H1 (cell line): ENCODE results near the gene PCED1B. TPM values are rescaled to one million over a fixed set of nuclear protein-coding genes. Genes with fewer than 3 reads are reported as not detected.

Experiments
- CTCF ChIA-PET: fragments of 300-600 bp; sonication (Branson Sonifier 250); formaldehyde crosslinking; loops from one replicate; lab custom pipeline; 2021; ENCODE audit not compliant: partially characterized antibody; lab: Charles Lee
- POLR2A ChIA-PET: fragments of 300-600 bp; sonication (Branson Sonifier 250); formaldehyde crosslinking; loops from one replicate; lab custom pipeline; 2021; ENCODE audit warnings: inconsistent platforms; ENCODE audit not compliant: partially characterized antibody; lab: Charles Lee
- DNase-seq, 2 experiments: peaks; one replicate each; pipeline versions ENCODE4 v3.0.0 to v3.0.0-alpha.2; 2010 to 2022; ENCODE audit warnings: low spot score in 2 of 2, low read depth in 1 of 2, mixed read lengths in 1 of 2
- FAIRE-seq: peaks from 2 replicates; lab custom pipeline; 2011; peaks lifted over from hg19 to GRCh38; lab: Jason Lieb, UNC
- H2AFZ ChIP-seq: 2 replicates; pipeline ENCODE4 v1.8.1; 2012; ENCODE audit warnings: low read length, inconsistent platforms
- H2AK5ac ChIP-seq: 2 replicates; pipeline ENCODE4 v1.6.1; 2013; ENCODE audit warnings: low read depth, low read length
- H2BK120ac ChIP-seq: replicated peaks from 2 replicates; pipeline ENCODE3; 2013; ENCODE audit warnings: low read depth, low read length, inconsistent platforms
- H2BK12ac ChIP-seq: 2 replicates; pipeline ENCODE4 v1.6.1; 2013; ENCODE audit warnings: low read depth, low read length
- H2BK15ac ChIP-seq: 2 replicates; pipeline ENCODE4 v1.6.1; 2013; ENCODE audit warnings: low read length
- H2BK20ac ChIP-seq: 2 replicates; pipeline ENCODE4 v1.6.1; 2013; ENCODE audit warnings: low read length
- H2BK5ac ChIP-seq: 2 replicates; pipeline ENCODE4 v1.6.1; 2013; ENCODE audit warnings: low read depth, low read length
- H3K14ac ChIP-seq: 2 replicates; pipeline ENCODE4 v1.6.1; 2013; ENCODE audit warnings: inconsistent platforms; ENCODE audit not compliant: insufficient read length
- H3K18ac ChIP-seq: 2 replicates; pipeline ENCODE4 v1.6.1; 2013; ENCODE audit warnings: low read length; ENCODE audit errors: extremely low read depth
- H3K23ac ChIP-seq: 2 replicates; pipeline ENCODE4 v1.6.1; 2013; ENCODE audit warnings: inconsistent platforms; ENCODE audit not compliant: insufficient read length
- H3K23me2 ChIP-seq: 2 replicates; pipeline ENCODE4 v1.6.1; 2013; ENCODE audit warnings: low read depth, low read length
- H3K27ac ChIP-seq: 2 replicates; pipeline ENCODE4 v1.6.1; 2011; ENCODE audit warnings: low read depth, low read length, inconsistent platforms
- H3K27me3 ChIP-seq, 4 experiments: replicated peaks in 1 of 4; 1 replicate in 1 of 4; 2 replicates in 3 of 4; pipeline versions ENCODE4 v1.6.1 to v1.8.1; 2011 to 2013; ENCODE audit warnings: low read length in 3 of 4, mild to moderate bottlenecking in 3 of 4, inconsistent platforms in 2 of 4, mixed read lengths in 2 of 4, moderate library complexity in 1 of 4; ENCODE audit not compliant: control insufficient read depth in 3 of 4, insufficient read depth in 3 of 4; ENCODE audit errors: extremely low read depth in 1 of 4
- H3K36me3 ChIP-seq, 4 experiments: 2 replicates each; pipeline versions ENCODE4 v1.6.1 to v1.8.1; 2011 to 2013; ENCODE audit warnings: mild to moderate bottlenecking in 4 of 4, low read length in 3 of 4, moderate library complexity in 2 of 4, control low read depth in 1 of 4, inconsistent platforms in 1 of 4; ENCODE audit not compliant: insufficient read depth in 4 of 4, control insufficient read depth in 2 of 4
- H3K4ac ChIP-seq: replicated peaks from 2 replicates; pipeline ENCODE3; 2013; ENCODE audit warnings: low read length, low read depth, mixed read lengths, inconsistent platforms; ENCODE audit not compliant: insufficient read length
- H3K4me1 ChIP-seq, 4 experiments: replicated peaks in 1 of 4; 1 replicate in 1 of 4; 2 replicates in 3 of 4; pipeline versions ENCODE4 v1.6.1 to v1.8.1; 2011 to 2013; ENCODE audit warnings: low read length in 3 of 4, inconsistent platforms in 2 of 4, mixed read lengths in 1 of 4; ENCODE audit not compliant: insufficient read depth in 4 of 4, control insufficient read depth in 3 of 4
- H3K4me2 ChIP-seq, 2 experiments: 2 replicates each; pipeline versions ENCODE4 v1.6.1 to v1.8.1; 2011 to 2013; ENCODE audit warnings: low read depth in 2 of 2, low read length in 2 of 2, control low read depth in 1 of 2, inconsistent platforms in 1 of 2, mild to moderate bottlenecking in 1 of 2; ENCODE audit not compliant: insufficient read depth in 1 of 2
- H3K4me3 ChIP-seq, 4 experiments: fragments of 200-600, 300-600 bp in 1 of 4; sonication (generic), shearing (Covaris generic), sonication (Bioruptor Twin) in 1 of 4; 2 replicates each; pipeline versions ENCODE4 v1.5.1 to v1.8.1; 2011 to 2016; ENCODE audit warnings: low read length in 4 of 4, low read depth in 3 of 4, control low read depth in 2 of 4, inconsistent platforms in 2 of 4, mild to moderate bottlenecking in 2 of 4, mixed read lengths in 1 of 4, moderate library complexity in 1 of 4; ENCODE audit not compliant: insufficient read depth in 2 of 4; ENCODE audit errors: extremely low read depth in 1 of 4
- H3K56ac ChIP-seq: replicated peaks from 2 replicates; pipeline ENCODE3; 2013; ENCODE audit warnings: low read depth, mild to moderate bottlenecking, mixed read lengths, low read length, inconsistent platforms; ENCODE audit not compliant: insufficient read length
- H3K79me1 ChIP-seq: 2 replicates; pipeline ENCODE4 v1.6.1; 2013; ENCODE audit warnings: low read depth, low read length, control low read depth
- H3K79me2 ChIP-seq, 2 experiments: 2 replicates each; pipeline versions ENCODE4 v1.6.1 to v1.8.1; 2012 to 2013; ENCODE audit warnings: low read length in 2 of 2, mild to moderate bottlenecking in 2 of 2, inconsistent platforms in 1 of 2; ENCODE audit not compliant: insufficient read depth in 2 of 2, control insufficient read depth in 1 of 2
- H3K9ac ChIP-seq, 4 experiments: replicated peaks in 1 of 4; 1 replicate in 1 of 4; 2 replicates in 3 of 4; pipeline versions ENCODE4 v1.6.1 to v1.8.1; 2011 to 2013; ENCODE audit warnings: low read depth in 3 of 4, low read length in 3 of 4, control low read depth in 2 of 4, mild to moderate bottlenecking in 2 of 4, moderate library complexity in 2 of 4, inconsistent platforms in 1 of 4; ENCODE audit errors: extremely low read depth in 1 of 4
- H3K9me3 ChIP-seq, 2 experiments: 2 replicates each; pipeline versions ENCODE4 v1.6.1 to v1.8.1; 2012 to 2013; ENCODE audit warnings: mild to moderate bottlenecking in 2 of 2, moderate library complexity in 2 of 2, control low read depth in 1 of 2, inconsistent platforms in 1 of 2, low read depth in 1 of 2, low read length in 1 of 2, mixed read lengths in 1 of 2; ENCODE audit not compliant: insufficient read depth in 2 of 2
- H4K20me1 ChIP-seq, 2 experiments: replicated peaks in 1 of 2; 2 replicates each; pipeline versions ENCODE3 to v1.8.1; 2011 to 2013; ENCODE audit warnings: inconsistent platforms in 2 of 2, low read length in 2 of 2, mild to moderate bottlenecking in 1 of 2; ENCODE audit not compliant: insufficient read depth in 2 of 2, control insufficient read depth in 1 of 2
- H4K5ac ChIP-seq: 2 replicates; pipeline ENCODE4 v1.6.1; 2013; ENCODE audit warnings: low read length, low read depth, mixed read lengths, inconsistent platforms; ENCODE audit not compliant: insufficient read length
- H4K8ac ChIP-seq: 2 replicates; pipeline ENCODE4 v1.8.0; 2013; ENCODE audit warnings: mild to moderate bottlenecking, moderate library complexity, low read length, inconsistent platforms; ENCODE audit not compliant: insufficient read depth; ENCODE audit errors: extremely low read depth
- H4K91ac ChIP-seq: replicated peaks from 2 replicates; pipeline ENCODE3; 2013; ENCODE audit warnings: low read length, mixed read lengths, inconsistent platforms; ENCODE audit not compliant: insufficient read length
- CTCF ChIP-seq, 3 experiments: IDR thresholded peaks; 1 replicate in 2 of 3; 2 replicates in 1 of 3; pipeline versions ENCODE4 v1.5.1 to v1.6.1; 2011; ENCODE audit warnings: low read length in 3 of 3, mild to moderate bottlenecking in 3 of 3, inconsistent platforms in 2 of 3, low read depth in 1 of 3, moderate library complexity in 1 of 3; ENCODE audit not compliant: insufficient read depth in 1 of 3; ENCODE audit errors: control extremely low read depth in 1 of 3
- HDAC2 ChIP-seq, 2 experiments: fragments of 300-600 bp in 1 of 2; sonication (generic) in 1 of 2; IDR thresholded peaks; 2 replicates each; pipeline ENCODE4 v1.6.1; 2011 to 2012; ENCODE audit warnings: low read depth in 2 of 2, low read length in 2 of 2, mild to moderate bottlenecking in 2 of 2, moderate library complexity in 2 of 2, borderline replicate concordance in 1 of 2, inconsistent platforms in 1 of 2
- SP4 ChIP-seq: IDR thresholded peaks from 2 replicates; pipeline ENCODE4 v1.6.1; 2012; ENCODE audit warnings: low read length, inconsistent platforms
- TCF12 ChIP-seq: IDR thresholded peaks from 2 replicates; pipeline ENCODE4 v1.6.1; 2011; ENCODE audit warnings: low read depth, mild to moderate bottlenecking, low read length
- WGBS, 2 experiments: shearing (Covaris generic) in 1 of 2; methylation state at CpG; one replicate each; pipeline versions ENCODE4 v1.1.6 to v1.1.7; 2013 to 2015; ENCODE audit warnings: low lambda C conversion rate in 2 of 2, mixed read lengths in 2 of 2, inconsistent platforms in 1 of 2, low coverage in 1 of 2, missing lambda C conversion rate in 1 of 2; ENCODE audit not compliant: insufficient replicate concordance in 2 of 2, insufficient coverage in 1 of 2, insufficient read length in 1 of 2; ENCODE audit errors: extremely low coverage in 1 of 2, missing lambda C conversion rate in 1 of 2; 5-methylcytosine and 5-hydroxymethylcytosine counted together
- polyA plus RNA-seq, 7 experiments: library from polyadenylated mRNA; depleted of rRNA in 3 of 7; stranded (reverse) in 5 of 7; unstranded in 2 of 7; fragments of >200 nt in 5 of 7; fragments of 200-250 nt in 2 of 7; gene quantifications; 1 replicate in 5 of 7; 2 replicates in 1 of 7; 4 replicates in 1 of 7; pipeline versions ENCODE4 v1.2.1 to v1.2.3, GENCODE V29; 2011 to 2013; ENCODE audit warnings: missing spikeins in 2 of 7, mixed read lengths in 2 of 7
- total RNA-seq: library from RNA; stranded (reverse); fragmentation: NEBNext Ultra II Directional; extraction: Animal tissue kit (Norgen Biotek cat#: 25700); gene quantifications from 2 replicates; pipeline ENCODE4 v1.2.1, GENCODE V29; 2021

Gene PCED1B
- total and polyA plus RNA-seq, 2 of the 8 experiments (the other 6 are each of a cell fraction or from before 2014, with no cell fraction given): 4.7 to 5.4 TPM

GRCh38 chr12:47091009-47091408 lies 11.6 kb downstream of the PCED1B start:
- H3K18ac ChIP-seq: no peak overlapping the region
- no peak overlapping the region for H3K27ac ChIP-seq
- no peak overlapping the region for H2BK15ac ChIP-seq
- H3K79me2 ChIP-seq: no peaks in the 10 kb centered on the region
- H3K4me3 ChIP-seq: no peak overlapping the region
- ChIA-PET CTCF (no interaction called here), POLR2A (no interaction called here)
- no peak overlapping the region for H3K23ac ChIP-seq
- H3K4me2 ChIP-seq: no peak overlapping the region
- H3K4me1 ChIP-seq: peaks cover 0 to 1% (median under 1%) of the 10 kb centered on the region in 4 experiments; a peak in 2 of 7 replicates
- no peak overlapping the region for H3K56ac ChIP-seq
- no peak overlapping the region for H2BK5ac ChIP-seq
- H4K5ac ChIP-seq: no peak overlapping the region
- no peaks in the 10 kb centered on the region for H3K36me3 ChIP-seq
- no peak overlapping the region for H2AFZ ChIP-seq
- no peaks in the 10 kb centered on the region for H3K23me2 ChIP-seq
- no peaks in the 10 kb centered on the region for H3K9me3 ChIP-seq
- H4K20me1 ChIP-seq: no peaks in the 10 kb centered on the region
- H3K27me3 ChIP-seq: no peaks in the 10 kb centered on the region
- H3K9ac ChIP-seq: no peak overlapping the region
- FAIRE-seq (no peak), DNase-seq (no peak)
- no peak overlapping the region for H4K8ac ChIP-seq
- no peak overlapping the region for H2AK5ac ChIP-seq
- H2BK120ac ChIP-seq: no peak overlapping the region
- WGBS, 2 experiments: 77% methylated on average over 2 of the region's 2 CpGs; no CpG with 5 or more reads in 1 of the 2 experiments
- no peak overlapping the region for H3K14ac ChIP-seq
- H2BK12ac ChIP-seq: no peak overlapping the region
- H3K79me1 ChIP-seq: no peaks in the 10 kb centered on the region
- H3K4ac ChIP-seq: no peak overlapping the region
- no peak overlapping the region for H2BK20ac ChIP-seq
- no peak overlapping the region for H4K91ac ChIP-seq
- TF ChIP-seq SP4 (no peak), HDAC2 (IDR thresholded peaks at IDR 0.05; ENCODE audit: borderline replicate concordance in 1 of 2, low read depth in 2 of 2, low read length in 2 of 2) (no peak), CTCF (IDR thresholded peaks at IDR 0.05; ENCODE audit: control extremely low read depth in 1 of 3, insufficient read depth in 1 of 3, low read depth in 1 of 3, low read length in 3 of 3) (no peak), TCF12 (no peak)
